Esophagus squamous epithelium (tissue), 4 donors: ENCODE measurements around the gene TMEM163.

Experiments
- CTCF ChIP-seq, 6 experiments: fragments of 450-650 bp in 4 of 6; fragments of 200-600 bp in 2 of 6; sonication (generic) in 2 of 6; IDR thresholded peaks; one replicate each; pipeline ENCODE4 v1.5.1; 2016 to 2019; ENCODE audit warnings: antibody characterized with exemption in 6 of 6, mild to moderate bottlenecking in 4 of 6, moderate library complexity in 4 of 6
- POLR2A ChIP-seq, 4 donors: fragments of 450-650 bp; IDR thresholded peaks; one replicate each; pipeline ENCODE4 v1.6.1; 2017; ENCODE audit warnings: antibody characterized with exemption in 4 of 4, mild to moderate bottlenecking in 4 of 4, moderate library complexity in 3 of 4

- no peak for TF ChIP-seq POLR2A (IDR thresholded peaks at IDR 0.05)
- TF ChIP-seq CTCF (IDR thresholded peaks at IDR 0.05), result no peak
Observed at GRCh38 chr2:134411279-134411827, 307.4 kb downstream of the TMEM163 start.
